K562 (cell line): ENCODE results near the gene NCAPG2. TPM values are rescaled to one million over a fixed set of nuclear protein-coding genes. Genes with fewer than 3 reads are reported as not detected.

Source experiments
- ARNT ChIP-seq, 2 experiments: fragments of 450-650 bp; IDR thresholded peaks; 2 replicates each; pipeline ENCODE4 v1.6.1; 2016; ENCODE audit warnings: mild to moderate bottlenecking in 1 of 2
- BCLAF1 ChIP-seq, 2 experiments: fragments of 450-650 bp in 1 of 2; IDR thresholded peaks; 2 replicates each; pipeline ENCODE4 v1.6.1; 2011 to 2017; ENCODE audit warnings: low read depth in 2 of 2, antibody characterized with exemption in 1 of 2, borderline replicate concordance in 1 of 2, low read length in 1 of 2, mild to moderate bottlenecking in 1 of 2, mixed read lengths in 1 of 2; ENCODE audit not compliant: control insufficient read depth in 1 of 2
- CEBPZ ChIP-seq: fragments of 150-350 bp; IDR thresholded peaks from 2 replicates; pipeline ENCODE4 v1.6.1; 2014; ENCODE audit warnings: low read depth, mild to moderate bottlenecking, low read length, borderline replicate concordance
- FOSL1 ChIP-seq: fragments of 200-800 bp; sonication (Bioruptor generic); conservative IDR thresholded peaks from 2 replicates; pipeline ENCODE4 v1.6.1; 2016; ENCODE audit warnings: missing genetic modification characterization, missing compliant biosample characterization
- KAT7 ChIP-seq: sonication (generic); formaldehyde crosslinking; IDR thresholded peaks from 2 replicates; pipeline ENCODE4 v1.8.0; 2022; ENCODE audit warnings: missing genetic modification reagents, mild to moderate bottlenecking, borderline replicate concordance
- LCOR ChIP-seq: sonication (generic); formaldehyde crosslinking; IDR thresholded peaks from 2 replicates; pipeline ENCODE4 v1.8.0; 2022; ENCODE audit warnings: mild to moderate bottlenecking, missing genetic modification reagents
- MIER1 ChIP-seq: fragments of 450-650 bp; IDR thresholded peaks from 2 replicates; pipeline ENCODE4 v1.6.1; 2016; ENCODE audit warnings: antibody characterized with exemption, mild to moderate bottlenecking, low read depth
- PHF8 ChIP-seq: fragments of 200-600 bp; sonication (generic); IDR thresholded peaks from 2 replicates; pipeline ENCODE4 v1.6.1; 2012; ENCODE audit warnings: mixed run types, mild to moderate bottlenecking, inconsistent platforms, low read length, moderate library complexity, borderline replicate concordance
- ZBTB40 ChIP-seq, 2 experiments: fragments of 450-650 bp in 1 of 2; sonication (generic) in 1 of 2; formaldehyde crosslinking in 1 of 2; IDR thresholded peaks; 2 replicates each; pipeline versions ENCODE4 v1.7.1 to v1.9.0; 2016 to 2022; ENCODE audit warnings: inconsistent platforms in 1 of 2, mild to moderate bottlenecking in 1 of 2, missing genetic modification reagents in 1 of 2
- ZNF347 ChIP-seq: fragments of 450-650 bp; formaldehyde crosslinking; IDR thresholded peaks from 2 replicates; pipeline ENCODE4 v1.4.0; 2020; ENCODE audit warnings: low read depth, mild to moderate bottlenecking, moderate library complexity
- polyA plus RNA-seq, 8 experiments: library from polyadenylated mRNA; depleted of rRNA in 4 of 8; stranded (reverse) in 5 of 8; unstranded in 3 of 8; fragments of >200 nt; fragmentation: Nextera tagmentation in 2 of 8; fragmentation: Illumina TruSeq in 1 of 8; extraction: Ambion mirVana in 2 of 8; extraction: Trizol in 1 of 8; gene quantifications; 2 replicates each; pipeline versions ENCODE4 v1.2.1 to v1.2.3, GENCODE V29; 2011 to 2014; ENCODE audit warnings: inconsistent platforms in 1 of 8, missing spikeins in 1 of 8
- total RNA-seq, 7 experiments: library from RNA; depleted of rRNA in 6 of 7; stranded (reverse); fragments of >200 nt in 6 of 7; fragmentation: Illumina TruSeq in 2 of 7; extraction: Trizol in 2 of 7; gene quantifications; 2 replicates each; pipeline versions ENCODE4 v1.2.1 to v1.2.3, GENCODE V29; 2011 to 2021; ENCODE audit warnings: low replicate concordance in 1 of 7

NCAPG2 gene
- total and polyA plus RNA-seq, 9 of the 15 experiments (the other 6 are each of a cell fraction or from before 2014, with no cell fraction given): 21.5 to 127 (median 86.1) TPM

- TF ChIP-seq CEBPZ: no peak
- peak; percentile 60 for TF ChIP-seq FOSL1 (tag)
- TF ChIP-seq BCLAF1 (IDR thresholded peaks at IDR 0.05; ENCODE audit: borderline replicate concordance in 1 of 2, control insufficient read depth in 1 of 2, low read depth in 2 of 2, low read length in 1 of 2): no peak; a peak in 1 of 4 replicates
- no peak for TF ChIP-seq MIER1
- TF ChIP-seq PHF8: peak; percentile 99
- no peak for TF ChIP-seq ARNT (IDR thresholded peaks at IDR 0.05)
- peak; percentile 31; the same call in 1 of the 2 replicates for TF ChIP-seq LCOR
- 0 out of 2 replicates have a peak, but pooled peaks have one; percentile 74 for TF ChIP-seq KAT7
- TF ChIP-seq ZNF347 (CRISPR knock-in tag): no peak
- TF ChIP-seq ZBTB40 (IDR thresholded peaks at IDR 0.05): peak; percentile 45
- TF ChIP-seq ZBTB40 (CRISPR knock-in tag; IDR thresholded peaks at IDR 0.05): no peak
These were observed at the start of gene NCAPG2 (continued) for GRCh38 chr7:158704524-158705233.
